SK-MEL-5 (cell line): Measurements from ENCODE around the gene COL2A1. TPM values are rescaled to one million over a fixed set of nuclear protein-coding genes. Genes with fewer than 3 reads are reported as not detected.
A peak's percentile ranks its signal among the peaks of the same experiment; 100 is the strongest.
"Not testable (repeated sequence)": the region's sequence is repeated elsewhere in the genome, so short reads cannot be mapped to it uniquely, and the experiment has no call there.

ENCODE experiments used
- DNase-seq: peaks from one replicate; pipeline ENCODE4 v3.0.0-alpha.2; 2016; ENCODE audit warnings: low read depth, low spot score
- in situ Hi-C: cut with HindIII; loops from 2 replicates; pipeline ENCODE4 v1.10.0; 2016; ENCODE audit warnings: low sequenced_read_pairs, high pct_unique_total_duplicates, low pct_unique_long_range_greater_than_20kb
- total RNA-seq: library from RNA; depleted of rRNA; stranded (reverse); fragments of >200 nt; shearing (Covaris generic); gene quantifications from 2 replicates; pipeline ENCODE4 v1.2.3, GENCODE V29; 2014

COL2A1 gene
- total RNA-seq, 1 experiment from 2014 or later: 0.03 TPM

GRCh38 chr12:47970843-47971242 is 33.4 kb downstream of the COL2A1 start:
- DNase-seq: no peak
- in situ Hi-C loops: no loop called here

- no peak for DNase-seq
- in situ Hi-C loops: no loop called here
Measured at GRCh38 chr12:47969845-47970244, 34.4 kb downstream of the COL2A1 start.

- in situ Hi-C loops: no loop called here
- no peak for DNase-seq
Measured at GRCh38 chr12:47967461-47968321, 36.6 kb downstream of the COL2A1 start.

DNA sequence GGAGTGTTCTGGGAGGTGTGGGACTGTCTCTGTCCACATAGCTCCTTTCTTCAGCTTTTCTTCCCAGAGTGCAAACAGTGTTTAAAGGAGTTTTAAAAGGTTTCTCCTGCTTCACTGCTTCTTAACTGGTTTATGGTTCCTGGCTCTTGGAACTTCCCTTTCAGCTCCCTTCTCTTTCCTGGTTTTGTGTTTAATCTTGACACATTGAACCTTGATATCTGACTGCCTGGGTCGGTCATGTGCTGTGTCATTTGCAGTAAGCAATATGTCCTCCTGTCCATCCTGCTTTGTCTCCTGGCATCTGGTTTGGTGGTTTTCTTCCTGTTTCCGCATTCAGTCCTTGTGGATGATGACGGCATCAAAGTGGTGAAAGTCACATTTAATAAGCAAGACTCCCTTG is 38.7 kb downstream of the COL2A1 start:
- in situ Hi-C loops: no loop called here
- no peak for DNase-seq

- DNase-seq: peak; percentile 8
- in situ Hi-C loops: no loop called here
Measured at GRCh38 chr12:47964106-47964728, 40.1 kb downstream of the COL2A1 start.

GRCh38 chr12:47963340-47964040 is 40.8 kb downstream of the COL2A1 start, which contains the start of gene TMEM106C:
TMEM106C (plus strand) TSS chr12:47963596; CDS start chr12:47964237, 641 bp downstream.
- DNase-seq: peak; percentile 90
- in situ Hi-C loops: no loop called here

- in situ Hi-C loops: no loop called here
- no peak for DNase-seq
Measured at GRCh38 chr12:47962198-47962597, 42.1 kb downstream of the COL2A1 start.

DNA sequence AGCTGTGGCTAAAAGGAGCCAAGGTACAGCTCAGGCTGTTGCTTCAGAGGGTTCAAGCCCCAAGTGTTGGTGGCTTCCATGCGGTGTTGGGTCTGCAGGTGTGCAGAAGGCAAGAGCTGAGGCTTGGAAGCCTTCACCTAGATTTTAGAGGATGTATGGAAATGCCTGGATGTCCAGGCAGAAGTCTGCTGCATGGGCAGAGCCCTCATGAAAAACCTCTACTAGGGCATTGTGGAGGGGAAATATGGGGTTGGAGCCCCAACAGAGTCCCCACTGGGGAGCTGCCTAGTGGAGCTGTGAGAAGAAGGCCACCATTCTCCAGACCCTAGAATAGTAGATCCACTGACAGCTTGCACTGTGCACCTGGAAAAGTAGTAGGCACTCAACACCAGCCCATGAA is 46.6 kb downstream of the COL2A1 start:
- in situ Hi-C loops: not testable (repeated sequence)

DNA sequence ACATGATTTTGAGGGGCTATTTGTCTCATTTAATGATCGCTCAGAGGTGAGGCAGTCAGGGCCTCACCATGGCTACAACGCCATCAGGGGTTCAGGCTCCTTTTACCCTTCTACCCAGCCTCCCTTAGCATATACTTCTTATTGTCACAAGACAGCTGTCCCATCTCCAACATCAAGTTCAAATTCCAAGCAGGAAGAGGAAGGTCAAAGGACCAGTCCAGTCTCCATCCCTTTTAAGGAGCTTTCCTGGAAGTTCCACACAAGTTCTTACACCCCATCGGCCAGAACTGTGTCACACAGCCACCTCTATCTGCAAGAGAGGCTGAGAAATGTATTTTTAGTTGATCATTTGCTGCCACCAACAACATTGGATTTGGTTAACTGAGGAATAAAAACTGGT is 49.2 kb downstream of the COL2A1 start:
- in situ Hi-C loops: no loop called here
- DNase-seq: no peak

More for the DNA sequence above, 46.6 kb downstream of the COL2A1 start:
- DNase-seq: not testable (repeated sequence)

DNA sequence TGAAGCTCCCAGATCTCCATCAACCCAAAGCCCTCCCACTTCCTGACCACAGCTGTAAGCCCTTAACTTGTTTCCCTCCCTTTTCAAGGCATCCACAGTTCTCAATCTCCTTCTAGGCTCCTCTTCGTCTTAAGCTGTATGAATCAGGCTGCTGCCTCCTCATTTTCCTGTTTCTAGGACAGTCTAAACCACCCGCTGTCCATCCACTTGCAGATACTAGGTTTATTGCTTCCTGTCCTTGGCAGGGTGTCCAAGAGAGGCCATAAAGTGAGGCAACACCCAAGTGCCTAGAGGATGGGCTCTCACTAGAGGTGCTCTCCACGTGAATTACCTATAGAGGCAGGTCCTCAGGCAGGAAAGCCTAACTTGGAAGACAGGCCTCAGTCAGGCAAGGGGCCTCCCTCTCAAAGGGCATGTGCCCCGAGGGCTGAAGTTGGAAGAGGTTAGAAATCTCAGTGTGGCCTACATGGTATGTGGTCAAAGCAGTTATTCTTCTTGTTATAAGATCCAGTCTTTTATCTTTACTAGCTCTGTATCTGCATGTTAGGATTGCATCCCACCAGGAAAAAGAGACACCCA is 49.7 kb downstream of the COL2A1 start:
- in situ Hi-C loops: no loop called here
- DNase-seq: no peak

DNA sequence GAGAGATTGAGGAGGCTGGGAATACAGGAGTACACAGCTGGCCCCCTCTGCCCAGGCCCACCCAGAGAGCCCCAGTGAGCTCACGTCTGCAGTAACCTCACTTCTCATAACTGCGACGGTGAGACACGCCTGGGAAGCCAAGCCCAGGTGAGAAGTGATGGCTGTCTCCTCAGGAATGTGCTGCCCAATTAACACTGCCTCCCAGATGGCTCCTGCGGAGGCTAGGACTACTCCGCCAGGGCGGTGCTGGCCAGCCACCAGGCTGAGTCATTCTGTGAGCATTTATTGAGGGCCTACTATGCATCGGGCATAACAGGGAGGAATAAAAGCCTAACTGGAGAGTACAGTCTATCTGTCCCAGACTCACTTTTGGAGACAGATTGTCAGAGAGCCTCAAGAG is 50.2 kb downstream of the COL2A1 start:
- no peak for DNase-seq
- in situ Hi-C loops: no loop called here

DNA sequence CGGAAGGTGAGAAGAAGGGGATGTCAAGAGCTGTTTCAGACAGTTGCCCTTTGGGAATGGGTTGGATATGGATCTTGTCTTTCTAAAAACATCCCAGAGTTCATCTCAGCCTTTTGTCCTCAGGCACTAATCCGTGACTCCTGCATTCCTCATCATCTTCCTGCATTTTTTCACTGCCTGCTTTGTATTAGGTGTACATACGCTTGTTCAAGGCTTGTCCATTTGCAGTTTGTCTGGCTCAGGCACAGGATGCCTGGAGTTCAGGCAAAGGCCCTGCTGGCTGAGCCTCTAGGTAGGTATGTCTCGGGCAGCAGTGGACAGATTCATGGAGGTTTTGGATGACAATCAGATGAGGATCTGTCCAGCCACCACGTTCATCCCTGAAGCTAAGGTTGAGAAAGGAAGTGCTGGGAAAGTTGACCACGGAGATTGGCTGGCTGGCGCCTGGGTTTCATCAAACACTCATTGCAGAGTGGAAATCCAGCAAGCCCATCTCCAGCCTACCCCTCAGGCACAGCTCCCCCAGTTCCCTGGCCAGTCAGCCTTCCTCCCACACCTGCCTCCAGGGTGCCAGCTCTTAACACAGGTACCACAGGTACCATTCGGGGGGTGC is 53.3 kb downstream of the COL2A1 start:
- in situ Hi-C loops: no loop called here
- DNase-seq: no peak

DNA sequence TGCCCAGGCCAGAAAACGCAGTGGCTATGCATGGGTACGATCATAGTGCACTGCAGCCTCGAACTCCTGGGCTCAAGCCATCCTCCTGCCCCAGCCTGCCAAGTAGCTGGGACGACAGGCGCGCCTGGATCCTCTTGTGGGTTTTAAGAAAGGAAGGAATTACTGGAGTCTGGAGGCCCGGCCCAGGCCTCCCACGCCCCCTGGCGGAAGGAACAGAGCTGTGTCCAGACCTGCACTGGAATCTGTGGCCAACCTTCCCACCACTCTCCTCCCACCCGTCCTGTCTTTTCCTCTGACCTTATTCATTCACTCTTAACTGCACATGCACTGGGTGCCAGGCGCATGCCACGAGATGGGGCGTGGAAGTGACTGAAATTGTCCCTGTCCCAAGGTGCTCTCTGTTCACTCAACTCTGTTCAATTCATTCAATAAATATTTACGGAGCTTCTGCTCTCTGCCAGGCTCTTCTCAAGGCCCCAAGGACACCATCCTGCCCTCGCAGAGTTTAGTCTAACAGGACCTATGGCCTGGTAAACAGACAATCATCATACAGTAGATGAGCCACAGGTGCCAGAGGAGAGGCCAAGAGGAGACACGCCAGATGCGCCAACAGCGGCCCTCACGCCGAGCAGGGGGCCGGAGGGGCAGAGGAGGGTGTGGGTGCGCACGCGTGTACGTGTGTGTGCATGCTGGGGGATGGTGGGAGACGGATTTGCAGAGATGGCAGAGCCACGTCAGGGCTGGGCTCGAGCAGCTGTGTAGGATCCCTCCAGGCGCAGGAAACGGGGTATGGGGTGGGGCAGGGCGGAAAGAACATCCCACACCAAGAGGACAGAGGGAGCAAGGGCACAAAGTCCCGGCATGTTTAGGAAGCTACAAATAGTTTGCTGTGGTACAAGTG is 54.6 kb downstream of the COL2A1 start:
- DNase-seq: peak; percentile 79
- in situ Hi-C loops: no loop called here

DNA sequence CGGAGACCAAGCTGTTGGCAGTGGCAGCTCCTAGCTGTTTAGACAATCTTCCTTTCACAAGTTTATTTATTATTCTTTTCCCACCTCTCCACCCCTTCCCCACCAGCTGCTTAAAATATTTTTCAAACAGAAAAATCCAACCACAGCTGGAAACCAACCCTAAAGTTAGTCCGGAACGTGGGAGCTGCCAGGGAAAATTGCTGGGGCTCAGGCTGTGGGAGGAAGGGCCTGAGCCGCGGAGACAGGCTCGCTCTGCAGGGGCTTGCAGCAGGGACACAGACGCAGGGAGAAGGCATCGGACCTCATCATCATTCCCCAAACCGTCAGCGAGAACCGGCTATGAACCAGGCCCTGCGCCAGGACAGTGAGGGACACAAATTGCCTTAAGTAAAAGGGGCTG is 56.9 kb downstream of the COL2A1 start:
- in situ Hi-C loops: no loop called here

DNA sequence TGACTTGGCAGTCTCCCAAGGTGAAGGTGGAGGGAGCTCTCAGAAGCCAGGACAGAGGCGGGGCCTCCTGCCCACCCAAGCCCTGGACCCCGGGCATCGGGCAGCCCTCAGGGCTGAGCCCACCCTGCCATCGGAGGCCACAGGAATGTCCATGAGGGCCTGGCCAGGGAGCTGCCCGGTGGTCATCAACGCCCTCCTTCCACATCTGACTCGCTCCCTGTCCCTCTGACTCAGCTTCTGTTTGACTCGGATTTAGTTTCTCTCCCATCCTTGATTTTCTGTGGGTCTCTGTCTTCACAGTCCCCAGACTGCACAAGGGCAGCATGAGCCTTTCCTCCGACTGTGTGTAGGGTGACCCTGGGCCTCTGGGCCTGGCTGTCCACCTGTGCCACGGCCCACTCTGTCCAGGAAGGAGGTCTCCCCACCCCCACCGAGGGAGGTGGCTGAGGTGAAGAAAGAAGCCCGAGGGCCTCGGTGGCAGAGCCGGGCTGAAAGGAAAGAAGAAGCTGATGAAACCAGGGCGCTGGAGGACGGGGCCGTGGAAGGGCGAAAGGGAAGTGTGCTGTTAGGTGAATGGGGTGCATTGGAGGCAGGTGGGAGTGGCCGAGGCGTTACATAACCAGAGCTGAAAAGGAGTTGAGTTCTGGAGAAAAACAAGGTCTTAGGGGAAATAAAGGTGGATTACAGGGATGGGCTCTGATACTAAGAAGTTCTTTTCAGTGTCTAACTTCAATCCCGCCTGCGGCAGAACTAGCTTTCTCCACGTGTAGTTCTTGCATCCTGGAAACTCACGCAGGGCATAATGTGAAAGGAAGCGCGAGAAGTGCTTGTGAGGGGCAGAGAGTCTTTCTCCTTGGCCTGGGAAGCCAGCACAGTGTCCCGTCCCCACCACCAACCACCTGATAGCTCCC is 57.6 kb downstream of the COL2A1 start:
- in situ Hi-C loops: no loop called here
- no peak for DNase-seq

More for the DNA sequence above, 56.9 kb downstream of the COL2A1 start:
- DNase-seq: no peak

- DNase-seq: no peak
- in situ Hi-C loops: no loop called here
Measured at GRCh38 chr12:47945341-47945728, 58.9 kb downstream of the COL2A1 start.
